OCI-M2 (cell line): ENCODE data around the gene SSTR5.

Experiments used
- DNase-seq: peaks from one replicate; lab custom pipeline; 2025; ENCODE audit not compliant: unreplicated experiment; lab: John Stamatoyannopoulos, UW

The SSTR5 gene

DNA sequence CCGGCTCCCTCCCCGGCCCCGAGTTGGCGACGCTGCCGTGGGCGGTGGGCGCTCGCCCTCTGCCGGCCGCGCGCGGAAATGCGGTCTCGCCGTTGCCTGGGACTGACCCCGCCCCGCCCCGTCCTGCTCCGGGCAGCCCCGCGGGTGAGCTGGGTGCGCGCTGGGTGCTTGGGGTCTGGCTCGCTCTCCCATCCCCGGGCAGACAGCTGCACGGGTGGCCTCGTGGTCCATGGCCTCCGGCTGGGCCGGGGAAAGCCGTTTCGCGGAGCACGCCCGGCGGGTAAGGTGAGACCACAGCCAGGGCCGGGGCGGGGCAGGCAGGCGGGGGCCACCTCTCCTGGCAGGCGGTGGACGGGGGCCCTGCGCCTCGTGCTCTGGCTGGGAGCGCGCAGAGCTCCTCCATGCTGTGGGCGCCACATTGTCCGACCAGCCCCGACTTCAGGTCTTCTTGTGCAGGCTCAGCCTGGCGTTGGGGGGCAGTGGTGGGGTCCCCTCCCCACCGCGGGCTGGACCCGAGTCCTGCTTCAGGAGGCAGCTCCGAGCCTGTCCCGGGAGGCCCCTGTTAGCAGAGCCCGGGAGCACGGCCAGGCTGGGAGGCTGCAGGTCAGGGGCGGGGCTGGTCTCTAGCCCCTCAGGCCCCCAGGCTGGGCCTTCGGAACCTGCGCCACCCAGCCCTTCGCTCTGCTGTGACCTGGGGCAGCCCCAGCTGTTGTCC is 30.5 kb downstream of the SSTR5 start:
- no peak for DNase-seq

DNA sequence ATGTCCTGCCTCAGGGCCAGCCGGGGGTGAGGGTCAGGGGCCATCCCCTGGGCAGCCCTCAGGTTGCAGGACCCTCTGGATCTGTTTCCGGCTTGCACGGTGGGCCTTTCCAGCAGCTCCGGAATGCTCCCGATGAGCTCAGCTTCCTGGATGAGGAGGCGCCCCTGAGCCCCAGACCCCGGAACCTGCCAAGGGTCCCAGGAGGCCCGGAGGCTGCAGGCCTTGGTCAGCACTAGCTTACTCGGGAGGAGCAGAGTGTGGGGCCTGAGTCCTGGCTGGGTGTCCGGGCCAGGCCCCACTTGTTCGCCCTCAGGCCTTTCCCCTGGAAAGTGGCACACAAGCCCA is 31.1 kb downstream of the SSTR5 start:
- DNase-seq = no peak

DNA sequence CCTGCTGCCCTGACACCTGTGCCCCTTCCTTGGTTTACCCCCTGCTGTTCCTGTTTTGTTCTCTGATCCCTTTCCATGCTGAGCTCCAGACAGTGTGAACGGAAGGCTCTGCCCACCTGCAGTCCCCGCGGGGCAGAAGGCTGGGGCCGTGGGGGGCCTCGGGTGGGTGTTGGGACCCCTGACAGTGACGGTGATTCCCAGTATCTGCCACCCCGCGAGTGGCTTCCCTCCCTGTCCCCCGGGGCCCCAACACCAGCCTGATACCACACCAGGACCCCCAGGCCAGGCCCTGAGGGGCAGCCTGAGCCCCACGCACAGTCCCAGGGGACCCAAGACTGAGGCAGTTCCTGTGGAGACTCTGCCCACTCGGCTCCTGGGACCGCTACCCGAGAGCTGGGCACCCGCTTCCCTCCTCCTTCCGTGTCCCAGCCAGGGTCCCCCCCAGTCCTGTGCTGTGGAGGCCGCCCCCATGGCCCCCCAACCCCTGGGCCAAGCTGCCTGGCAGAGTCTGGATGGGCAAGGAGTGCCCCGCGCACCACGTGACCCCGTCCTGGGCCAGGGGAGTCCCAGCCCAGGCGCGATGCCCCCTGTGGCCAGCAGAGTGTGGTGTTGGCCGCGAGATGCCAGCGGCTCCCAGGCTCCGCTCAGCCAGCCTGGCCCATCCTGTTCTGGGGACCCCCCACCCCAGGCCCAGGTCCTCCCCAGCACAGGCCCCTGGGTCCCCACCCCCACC is 33.5 kb downstream of the SSTR5 start:
- no peak for DNase-seq

DNA sequence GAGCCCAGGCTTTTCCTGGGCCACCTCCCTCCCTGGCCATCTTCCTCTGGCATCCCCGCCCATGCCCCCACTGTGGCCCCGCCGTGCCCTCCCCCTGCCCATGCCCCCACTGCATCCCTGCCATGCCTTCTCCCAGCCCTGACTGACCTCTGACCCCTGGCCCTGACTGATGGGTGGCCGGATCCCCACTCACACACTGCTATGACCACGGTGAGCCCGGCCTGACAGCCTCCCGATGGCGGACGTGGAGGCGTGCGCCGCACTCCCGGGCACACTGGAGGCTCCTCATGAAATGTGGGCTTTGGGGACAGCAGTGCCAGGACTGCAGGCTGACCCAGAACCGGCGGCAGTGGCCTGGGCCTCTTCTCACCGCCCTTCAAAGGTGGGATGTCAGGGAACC is 34.1 kb downstream of the SSTR5 start:
- DNase-seq = no peak

DNA sequence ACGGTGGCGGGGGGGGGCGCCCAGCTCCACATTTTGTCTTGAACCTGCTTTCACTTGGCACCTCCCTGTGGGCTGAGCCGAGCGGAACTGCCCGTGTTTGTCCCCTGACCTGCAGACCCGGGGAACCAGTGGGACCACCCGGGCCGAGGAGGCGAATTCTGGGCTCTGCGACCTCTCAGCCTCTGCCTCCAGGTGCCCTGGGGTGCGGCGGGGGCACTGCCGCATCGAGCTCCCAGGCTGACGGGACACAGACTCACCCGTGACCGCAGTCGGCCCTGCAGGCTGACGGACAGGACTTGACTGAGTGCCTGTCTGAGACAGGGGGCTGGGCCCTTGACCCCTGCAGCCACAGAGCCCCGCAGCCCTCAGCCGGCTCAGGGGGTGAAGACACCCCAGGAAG is 34.6 kb downstream of the SSTR5 start:
- DNase-seq = no peak

DNA sequence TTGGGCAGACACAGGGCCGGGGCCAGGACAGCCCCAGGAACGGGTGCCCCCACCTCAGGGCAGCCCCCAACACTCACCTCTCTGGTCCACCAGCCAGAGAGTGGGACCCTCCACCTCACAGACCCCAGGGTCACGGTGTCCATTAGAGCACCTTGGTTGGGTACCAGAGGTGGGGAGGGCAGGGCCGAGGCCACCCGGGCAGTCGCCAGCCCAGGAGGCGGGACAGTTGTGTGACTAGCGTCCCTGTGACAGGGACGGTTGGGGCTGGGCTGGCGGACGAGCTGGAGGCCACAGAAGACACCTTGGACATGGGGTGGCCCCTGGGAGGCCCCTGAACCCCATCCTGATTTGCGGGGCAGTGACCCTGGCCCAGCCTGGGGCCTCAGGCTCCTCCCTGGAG is 35.2 kb downstream of the SSTR5 start:
- no peak for DNase-seq

DNA sequence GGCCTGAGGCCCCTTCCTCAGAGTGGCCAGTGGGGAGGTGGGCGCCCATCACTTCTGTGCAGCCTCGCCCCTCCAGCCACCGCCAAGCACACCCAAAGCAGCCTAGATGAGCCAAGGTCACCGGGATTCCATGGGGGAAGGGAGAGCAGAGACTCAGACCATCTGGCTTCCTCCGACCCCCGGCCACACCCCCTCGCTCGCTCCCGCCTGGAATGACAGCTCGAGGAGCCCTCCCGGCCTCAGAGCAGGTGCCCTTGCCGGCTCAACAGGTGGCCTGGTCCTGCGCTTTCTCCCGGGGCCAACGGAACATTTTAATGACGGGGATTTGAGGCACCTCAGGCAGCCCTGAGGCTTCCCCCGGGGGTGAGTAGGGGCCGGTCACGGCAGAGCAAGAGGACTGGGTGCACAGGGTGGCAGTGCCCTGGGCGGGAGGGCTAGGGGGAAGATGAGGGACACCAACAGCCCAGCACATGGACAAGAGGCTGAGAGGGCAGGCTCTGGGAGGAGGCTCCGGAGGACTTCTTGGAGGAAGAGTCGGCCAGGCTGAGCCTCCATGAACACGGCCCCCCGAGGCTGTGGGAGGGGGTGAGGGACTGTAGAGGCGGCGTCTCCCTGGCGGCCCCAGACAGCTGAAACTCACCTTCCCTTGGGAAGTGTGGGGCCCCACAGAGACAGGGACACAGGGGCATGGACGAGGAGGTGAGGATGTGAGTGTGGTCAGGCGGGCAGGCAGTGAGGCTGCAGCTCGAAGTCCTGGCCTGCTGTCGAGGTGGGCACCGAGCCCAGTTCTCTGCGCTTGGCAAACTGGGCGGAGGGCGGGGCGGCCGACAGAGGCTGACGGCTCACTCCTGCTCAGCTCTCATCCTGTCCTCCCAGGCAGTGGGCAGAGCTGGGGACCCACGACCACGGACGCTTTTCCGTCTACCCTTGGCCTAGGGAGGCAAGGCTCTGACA is 36.0 kb downstream of the SSTR5 start:
- no peak for DNase-seq

DNA sequence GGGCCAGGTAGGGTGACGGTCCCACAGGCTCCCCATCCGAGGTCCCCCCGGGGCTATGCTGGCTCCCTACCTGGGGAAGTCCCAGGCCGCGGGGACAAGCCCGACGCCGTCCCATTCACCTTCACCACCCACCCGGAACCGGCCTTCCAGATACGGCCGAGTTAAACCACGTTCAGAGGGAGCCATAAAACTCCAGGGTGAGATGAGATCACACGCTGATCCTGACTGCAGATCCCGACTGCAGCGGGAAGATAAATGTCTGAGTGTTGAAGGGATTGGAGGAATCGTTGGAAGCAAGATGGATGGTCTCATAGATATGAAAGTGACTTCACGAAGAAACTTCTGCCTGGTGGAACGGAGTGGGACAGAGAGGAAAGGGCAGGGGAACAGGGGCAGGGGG is 37.1 kb downstream of the SSTR5 start:
- DNase-seq = no peak

DNA sequence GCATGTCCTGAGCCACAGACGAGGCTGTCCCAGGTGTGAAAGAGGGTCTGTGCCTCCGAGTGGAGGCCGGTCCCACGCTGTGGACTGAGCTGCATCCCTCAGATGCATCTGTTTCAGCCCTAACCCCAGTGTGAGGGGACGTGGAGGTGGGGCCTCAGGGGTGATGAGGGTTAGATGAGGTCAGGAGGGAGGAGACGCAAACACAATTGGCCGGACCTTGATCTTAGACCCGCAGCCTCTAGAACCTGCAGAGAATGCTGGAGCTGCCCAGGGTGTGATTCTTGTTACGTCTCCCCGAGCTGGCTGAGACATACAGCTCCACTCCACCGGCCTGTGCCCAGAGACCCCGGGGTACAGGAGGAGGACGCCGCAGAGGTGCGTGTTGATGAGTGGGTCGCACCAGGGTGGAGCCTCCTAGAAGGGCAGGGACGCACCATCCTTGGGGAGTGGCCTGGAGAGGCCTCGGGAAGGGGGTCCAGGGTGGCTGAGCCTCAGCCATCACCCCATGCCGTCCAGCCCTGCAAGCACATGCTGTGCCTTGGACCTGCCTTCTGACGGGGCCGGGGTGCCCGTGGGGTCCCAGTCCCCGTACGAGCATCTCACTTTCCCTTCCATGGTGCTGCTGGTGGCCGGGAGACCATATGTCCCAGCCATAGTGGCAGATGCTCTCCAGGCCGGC is 40.1 kb downstream of the SSTR5 start:
- no peak for DNase-seq

DNA sequence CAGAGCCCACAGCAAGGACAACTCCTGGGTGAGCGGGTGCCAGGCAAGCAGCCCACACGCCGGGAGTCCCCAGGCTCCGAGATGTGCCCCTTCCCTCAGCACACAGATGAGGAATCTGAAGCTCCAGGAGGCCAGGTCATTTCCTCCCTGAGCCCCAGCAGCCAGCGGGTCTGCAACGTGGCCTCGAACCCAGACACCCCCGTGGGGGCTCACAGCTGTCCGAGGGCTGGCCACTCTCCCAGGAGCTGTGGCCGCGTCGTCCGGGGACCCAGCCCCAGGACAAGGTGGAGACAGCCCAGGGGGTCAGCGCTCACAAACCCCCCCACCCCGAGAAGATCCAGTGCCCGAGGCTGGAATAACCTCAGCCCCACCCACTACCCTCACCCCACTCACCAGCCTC is 40.9 kb downstream of the SSTR5 start:
- DNase-seq = no peak

DNA sequence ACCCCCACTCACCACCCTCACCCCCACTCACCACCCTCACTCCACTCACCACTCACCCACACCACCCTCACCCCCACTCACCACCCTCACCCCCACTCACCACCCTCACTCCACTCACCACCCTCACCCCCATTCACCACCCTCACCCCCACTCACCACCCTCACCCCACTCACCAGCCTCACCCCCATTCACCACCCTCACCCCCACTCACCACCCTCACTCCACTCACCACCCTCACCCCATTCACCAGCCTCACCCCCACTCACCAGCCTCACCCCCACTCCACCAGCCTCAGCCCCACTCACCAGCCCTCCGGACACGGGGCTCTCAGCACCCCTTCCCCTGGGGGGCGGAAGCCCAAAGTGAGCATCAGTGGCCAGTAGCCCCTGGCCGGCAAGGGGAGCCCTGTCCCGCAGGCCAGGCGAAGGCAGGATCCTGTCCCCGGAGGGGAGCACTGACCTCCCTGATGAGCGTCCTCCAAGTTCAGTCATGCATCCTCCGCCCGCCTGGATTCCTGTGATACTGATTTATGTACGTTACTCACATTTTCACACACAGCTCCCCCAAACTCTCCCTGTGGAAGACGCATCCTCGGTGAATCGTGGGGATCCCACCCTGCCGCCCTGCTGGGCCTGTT is 41.5 kb downstream of the SSTR5 start:
- DNase-seq = no peak

DNA sequence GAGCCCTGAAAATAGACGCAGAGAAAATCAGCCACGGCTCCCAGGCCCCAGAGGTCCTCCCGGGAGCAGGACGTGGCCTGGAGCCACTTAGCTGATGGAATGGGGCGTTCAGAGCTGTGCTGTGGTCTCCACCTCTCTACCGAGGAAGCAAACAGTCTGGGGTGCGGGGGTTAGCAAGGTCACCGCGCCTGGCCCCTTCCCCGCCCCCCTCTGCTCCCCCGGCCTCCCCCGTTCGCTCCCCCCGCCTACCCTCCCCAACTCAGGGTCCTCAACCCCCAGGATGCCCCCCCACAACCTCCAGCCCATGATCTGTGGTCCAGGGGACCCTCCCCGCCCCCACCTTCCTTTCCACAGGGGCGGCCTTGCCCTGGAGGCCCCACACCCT is 44.1 kb downstream of the SSTR5 start:
- no peak for DNase-seq

DNA sequence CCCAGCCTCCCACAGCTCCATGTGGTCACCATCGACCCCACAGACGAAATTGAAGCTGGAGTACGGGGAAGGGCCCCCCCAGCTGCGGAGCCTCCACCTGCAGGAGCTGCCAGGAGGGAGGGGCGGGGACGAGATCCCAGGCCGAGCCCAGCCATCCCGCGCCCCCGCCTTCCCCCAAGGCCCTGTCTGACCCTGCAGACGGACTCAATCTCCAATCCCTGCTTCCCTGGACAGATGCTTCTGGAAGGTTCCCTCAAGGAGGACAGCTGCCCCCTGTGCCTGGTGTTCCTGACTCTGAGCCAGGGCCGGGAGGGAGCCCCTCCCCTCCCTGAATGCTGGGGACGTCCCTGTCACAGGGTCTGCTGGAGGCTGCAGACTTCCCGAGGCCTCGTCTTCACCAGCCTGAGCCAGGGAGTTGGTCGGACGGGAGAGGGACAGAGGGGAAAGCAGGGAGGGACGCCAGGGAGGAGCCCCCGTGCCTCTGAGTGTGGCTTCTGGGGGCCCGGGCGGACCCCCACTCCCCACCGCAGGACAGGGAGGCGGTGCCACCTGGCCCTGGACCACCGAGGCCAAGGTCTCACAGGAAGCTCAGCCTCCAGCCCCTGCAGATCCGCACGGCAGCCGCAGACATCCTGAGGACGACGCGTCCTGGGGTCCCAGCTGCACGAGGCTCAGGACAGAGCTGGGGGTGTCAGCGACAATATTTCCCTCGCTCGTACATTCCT is 44.8 kb downstream of the SSTR5 start:
- DNase-seq = no peak

DNA sequence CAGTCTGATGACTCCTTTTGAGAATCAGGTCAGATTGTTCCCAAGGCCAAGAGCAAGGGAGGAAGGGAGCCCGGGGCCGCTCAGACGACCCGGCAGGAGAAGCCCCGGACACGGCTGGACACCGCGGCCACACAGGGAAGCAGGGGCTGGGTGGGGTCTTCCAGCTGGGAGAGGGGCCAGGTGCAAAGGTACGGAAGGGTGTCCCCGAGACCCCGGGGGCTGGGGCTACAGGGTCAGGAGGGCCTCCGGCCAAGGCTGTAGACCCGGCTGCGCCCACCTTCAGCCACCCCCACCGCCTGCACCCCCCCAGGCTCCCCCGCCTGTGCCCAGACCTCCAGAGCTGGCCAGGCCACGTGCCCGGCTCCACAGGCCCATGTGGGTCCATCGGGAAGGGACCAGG is 45.4 kb downstream of the SSTR5 start:
- DNase-seq = no peak

DNA sequence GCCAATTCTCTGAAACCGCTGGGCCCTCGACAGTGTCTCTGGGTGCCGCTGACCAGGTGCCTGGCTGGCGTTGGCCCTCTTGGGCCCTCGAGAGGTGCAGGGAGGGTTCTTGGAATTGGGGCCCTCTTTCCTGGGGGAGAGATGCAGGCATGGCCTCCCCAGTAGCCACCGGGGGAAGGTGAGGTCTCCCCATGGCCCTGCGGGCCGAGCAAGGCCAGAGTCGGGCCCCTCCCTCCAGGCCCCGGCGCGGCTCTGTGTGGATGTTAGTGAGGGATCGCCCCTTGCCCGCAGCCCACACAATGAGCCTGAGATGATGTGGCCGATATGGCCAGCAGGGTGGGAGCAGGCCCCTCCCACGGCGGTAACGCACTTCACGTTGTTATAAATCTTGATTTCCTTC is 46.6 kb downstream of the SSTR5 start:
- no peak for DNase-seq

DNA sequence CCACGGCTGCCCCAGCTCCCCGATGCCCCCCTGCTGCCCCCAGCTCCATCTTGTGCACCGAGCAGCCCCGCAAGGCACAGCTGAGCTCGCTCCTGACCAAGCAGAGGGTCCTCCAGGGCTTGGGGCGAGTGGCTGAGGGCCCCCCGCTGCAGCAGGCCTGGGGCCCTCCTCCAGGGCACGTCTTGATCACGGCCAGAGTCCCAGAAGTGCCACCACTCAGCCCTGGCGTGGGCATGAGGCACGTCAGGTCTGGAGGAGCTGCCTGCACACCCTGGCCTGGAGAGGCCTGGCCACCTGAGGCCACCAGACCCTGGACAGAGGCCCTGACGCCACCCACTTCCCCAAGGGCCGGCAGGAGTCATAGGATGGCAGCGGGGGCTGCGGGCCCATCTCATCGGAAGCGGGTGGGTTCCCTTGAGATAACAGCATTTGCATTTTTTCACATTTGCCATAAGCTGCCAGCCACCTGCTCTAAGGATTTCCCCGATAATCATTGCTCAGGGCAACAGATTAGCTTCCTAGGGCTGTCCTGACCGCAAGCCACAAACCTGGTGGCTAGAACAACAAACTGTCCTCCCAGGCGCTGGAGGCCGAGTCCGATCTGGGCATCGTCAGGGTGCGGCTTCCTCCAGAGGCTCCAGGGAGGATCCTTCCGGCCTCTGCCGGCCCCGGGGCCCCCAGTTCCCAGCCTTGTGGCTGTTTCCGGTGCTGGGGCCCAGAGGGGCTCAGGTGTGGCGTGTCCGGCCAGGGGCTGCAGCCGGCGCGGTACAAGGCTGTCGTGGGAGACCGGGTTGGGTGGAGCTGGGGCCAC is 47.4 kb downstream of the SSTR5 start:
- no peak for DNase-seq

DNA sequence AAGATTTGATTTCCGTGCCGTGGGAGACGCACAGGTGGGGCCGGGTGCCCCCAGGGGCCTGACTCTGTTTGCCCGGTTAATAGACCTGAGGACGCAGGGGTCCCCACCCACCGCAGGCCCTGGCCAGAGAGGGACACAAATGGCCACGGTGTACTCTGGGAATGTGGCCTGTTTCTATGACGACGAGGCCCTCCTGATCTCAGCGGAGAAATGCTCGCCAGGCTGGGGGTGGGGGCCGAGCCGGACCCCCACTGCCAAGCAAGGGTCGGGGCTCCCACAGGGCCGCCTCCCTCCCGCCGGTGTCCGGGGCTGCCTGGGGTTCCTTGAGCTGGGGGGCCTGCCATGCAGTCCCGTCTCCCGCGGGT is 48.0 kb downstream of the SSTR5 start:
- no peak for DNase-seq

DNA sequence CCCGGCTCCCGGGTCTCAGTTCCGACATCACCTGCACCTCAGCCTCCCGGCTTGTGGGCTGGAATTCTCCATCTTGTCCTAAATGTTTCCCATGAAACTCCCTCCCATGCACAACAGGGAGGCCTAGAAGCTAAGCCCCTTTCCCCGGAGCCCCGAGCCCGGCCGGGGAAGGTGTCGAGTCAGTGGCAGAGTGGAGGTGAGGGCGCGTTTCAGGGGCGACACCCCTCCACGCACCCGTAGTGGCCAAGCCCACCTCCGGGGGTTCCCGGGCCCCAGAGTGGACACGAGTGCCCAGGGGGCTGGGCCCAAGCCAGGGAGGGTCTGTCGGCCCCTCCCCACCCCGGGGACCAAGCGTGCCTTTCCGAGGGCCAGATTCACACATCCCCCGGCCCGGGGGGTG is 48.5 kb downstream of the SSTR5 start:
- no peak for DNase-seq

DNA sequence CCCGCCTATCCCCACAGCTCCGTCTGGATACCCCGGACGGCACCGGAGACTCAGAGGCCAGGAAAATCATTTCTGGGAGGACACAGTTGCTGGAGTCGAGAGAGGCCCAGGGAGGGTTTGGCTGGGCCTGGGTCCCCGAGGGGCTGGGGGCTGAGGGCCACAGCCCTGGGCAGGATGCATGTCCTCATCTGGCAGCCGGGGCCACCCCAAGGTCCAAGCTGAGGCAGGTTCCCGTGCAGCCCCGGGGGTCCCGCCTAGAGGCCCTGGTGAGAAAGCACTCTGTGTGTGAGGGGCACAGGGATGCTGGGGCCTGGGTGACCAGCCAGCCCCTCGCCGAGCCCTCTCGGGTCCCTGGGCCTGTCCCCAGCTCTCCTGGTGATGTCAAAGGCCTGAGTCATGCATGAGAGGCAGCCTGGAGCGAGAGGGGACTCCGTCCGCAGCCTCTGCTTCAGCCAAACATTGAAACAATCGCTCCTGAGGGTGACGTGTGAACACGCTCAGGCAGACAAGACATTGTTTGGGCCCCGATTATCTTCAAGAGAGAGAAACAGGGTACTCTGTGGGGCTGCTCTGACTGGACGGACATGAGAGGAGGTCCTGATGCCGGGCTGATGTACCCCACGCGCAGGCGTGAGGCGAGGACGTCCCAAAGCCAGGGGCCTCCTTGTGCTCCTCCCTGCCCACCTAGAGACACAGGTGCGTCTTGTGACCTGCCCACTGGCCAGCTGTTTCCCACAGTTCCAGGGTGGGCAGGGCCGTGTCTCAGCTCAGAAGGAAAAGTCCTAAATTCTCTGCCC is 49.3 kb downstream of the SSTR5 start:
- DNase-seq = no peak
